ENCODE measurements around the gene TENM4.

DNA sequence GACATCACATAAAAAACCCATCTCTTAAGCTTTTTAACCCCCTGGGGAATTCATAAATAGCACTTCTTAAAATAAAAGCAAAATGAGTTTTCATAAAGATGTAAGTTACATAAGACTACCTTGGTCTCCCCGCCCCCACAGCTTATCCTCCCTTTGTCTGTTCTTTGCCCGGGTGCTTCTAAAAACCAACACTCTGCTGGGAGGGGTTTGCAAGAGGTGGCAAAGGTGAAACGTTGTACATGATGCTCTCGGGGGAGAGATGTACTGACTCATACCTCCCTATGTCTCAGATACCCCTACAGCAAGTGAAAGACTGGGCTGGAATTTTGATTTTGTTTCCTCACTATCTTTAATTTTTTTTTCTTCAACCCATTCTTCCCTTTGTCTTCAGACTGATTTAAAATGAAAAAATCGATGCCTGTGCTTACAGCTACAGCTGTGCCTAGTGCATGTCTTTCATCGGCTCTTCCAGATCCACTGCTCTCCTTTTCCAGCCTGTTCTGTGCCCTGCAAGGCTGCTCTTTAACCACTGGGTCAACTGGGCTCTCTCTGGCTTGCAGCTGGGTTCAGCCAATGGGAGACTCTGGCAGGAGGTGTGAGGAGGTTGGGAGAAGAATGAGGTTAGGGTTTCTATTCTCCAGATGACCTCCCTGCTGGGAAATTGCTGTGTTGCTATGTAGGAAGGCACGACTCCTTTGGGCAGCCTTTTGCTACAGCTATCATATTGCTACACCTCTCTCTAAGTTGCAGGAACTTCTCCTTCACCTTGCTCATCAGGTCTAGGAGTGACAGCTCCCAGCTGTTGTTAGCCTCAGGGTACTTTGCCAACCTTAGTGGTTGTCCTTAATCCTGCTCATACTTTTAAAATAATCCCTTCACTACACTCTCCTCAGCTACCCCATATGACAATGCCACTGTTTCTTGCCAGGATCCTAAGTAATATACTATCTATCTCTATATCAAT, 266.5 kb downstream of the TENM4 start:
- TF ChIP-seq, protein P1, sequence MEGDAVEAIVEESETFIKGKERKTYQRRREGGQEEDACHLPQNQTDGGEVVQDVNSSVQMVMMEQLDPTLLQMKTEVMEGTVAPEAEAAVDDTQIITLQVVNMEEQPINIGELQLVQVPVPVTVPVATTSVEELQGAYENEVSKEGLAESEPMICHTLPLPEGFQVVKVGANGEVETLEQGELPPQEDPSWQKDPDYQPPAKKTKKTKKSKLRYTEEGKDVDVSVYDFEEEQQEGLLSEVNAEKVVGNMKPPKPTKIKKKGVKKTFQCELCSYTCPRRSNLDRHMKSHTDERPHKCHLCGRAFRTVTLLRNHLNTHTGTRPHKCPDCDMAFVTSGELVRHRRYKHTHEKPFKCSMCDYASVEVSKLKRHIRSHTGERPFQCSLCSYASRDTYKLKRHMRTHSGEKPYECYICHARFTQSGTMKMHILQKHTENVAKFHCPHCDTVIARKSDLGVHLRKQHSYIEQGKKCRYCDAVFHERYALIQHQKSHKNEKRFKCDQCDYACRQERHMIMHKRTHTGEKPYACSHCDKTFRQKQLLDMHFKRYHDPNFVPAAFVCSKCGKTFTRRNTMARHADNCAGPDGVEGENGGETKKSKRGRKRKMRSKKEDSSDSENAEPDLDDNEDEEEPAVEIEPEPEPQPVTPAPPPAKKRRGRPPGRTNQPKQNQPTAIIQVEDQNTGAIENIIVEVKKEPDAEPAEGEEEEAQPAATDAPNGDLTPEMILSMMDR (IDR thresholded peaks at IDR 0.05), result no peak
- TF ChIP-seq EZH2phosphoT487 (IDR thresholded peaks at IDR 0.05) (no peak), EZH2 (IDR thresholded peaks at IDR 0.05) (no peak)

All from neural progenitor cell (in vitro differentiated cells).